Ovary (tissue), 9 donors: ENCODE measurements around the gene BACH2. TPM values are rescaled to one million over a fixed set of nuclear protein-coding genes. Genes with fewer than 3 reads are reported as not detected.

Experiments
- DNase-seq, 5 donors: peaks; one replicate each; pipeline ENCODE4 v3.0.0-alpha.2; 2019 to 2020
- H3K27ac ChIP-seq, 2 donors: fragments of 200-600 bp; one replicate each; pipeline versions ENCODE4 v1.5.1 to v1.8.0; 2019 to 2022
- H3K27me3 ChIP-seq: fragments of 200-600 bp; one replicate; pipeline ENCODE4 v1.8.0; 2022
- H3K36me3 ChIP-seq: fragments of 200-600 bp; sonication (generic); one replicate; pipeline ENCODE4 v1.5.1; 2019
- H3K4me1 ChIP-seq: one replicate; pipeline ENCODE4 v1.8.1; 2013; ENCODE audit warnings: mild to moderate bottlenecking, moderate library complexity; ENCODE audit not compliant: insufficient read depth
- H3K4me3 ChIP-seq: fragments of 200-600 bp; sonication (generic); one replicate; pipeline ENCODE4 v1.5.1; 2017
- H3K9me3 ChIP-seq, 2 donors: fragments of 200-600 bp in 1 of 2; sonication (generic) in 1 of 2; one replicate each; pipeline versions ENCODE4 v1.5.1 to v1.8.1; 2013 to 2019; ENCODE audit warnings: mild to moderate bottlenecking in 1 of 2, moderate library complexity in 1 of 2
- EP300 ChIP-seq: sonication (generic); formaldehyde crosslinking; IDR thresholded peaks from one replicate; pipeline ENCODE4 v1.6.1; 2017; ENCODE audit warnings: antibody characterized with exemption
- POLR2A ChIP-seq: fragments of 450-650 bp; IDR thresholded peaks from one replicate; pipeline ENCODE4 v1.6.1; 2017; ENCODE audit warnings: antibody characterized with exemption, mild to moderate bottlenecking, moderate library complexity
- WGBS, 3 donors: extraction: QIAGEN DNeasy Blood & Tissue Kit in 1 of 3; methylation state at CpG; one replicate each; pipeline versions ENCODE4 v1.1.5 to v1.1.7; 2013 to 2017; 5-methylcytosine and 5-hydroxymethylcytosine counted together
- intact Hi-C, 4 donors: fragments of 100-400 bp; cut with DNase I; formaldehyde crosslinking; loops; one replicate each; pipeline versions ENCODE4 v1.11.0 to v1.15.1; 2022 to 2023
- polyA plus RNA-seq, 2 donors: library from polyadenylated mRNA; stranded (reverse); fragments of 200-250 nt in 1 of 2; fragments of 350-450 nt in 1 of 2; fragmentation: Illumina TruSeq in 1 of 2; extraction: RNeasy Lipid Tissue Mini Kit (QIAGEN cat#74804) in 1 of 2; gene quantifications; one replicate each; pipeline ENCODE4 v1.2.3, GENCODE V29; 2013 to 2014
- total RNA-seq, 7 donors: library from RNA; depleted of rRNA in 2 of 7; stranded (reverse); fragments of >200 nt in 2 of 7; fragmentation: NEBNext Ultra II Directional in 3 of 7; extraction: Animal tissue kit (Norgen Biotek cat#: 25700) in 3 of 7; gene quantifications; one replicate each; pipeline versions ENCODE4 v1.1.0 to v1.2.4, GENCODE V29; 2016 to 2023
- TF ChIP-seq, protein P1 (sequence below), 3 donors: fragments of 450-650 bp in 2 of 3; fragments of 200-600 bp in 1 of 3; IDR thresholded peaks; one replicate each; pipeline versions ENCODE4 v1.5.1 to v1.8.0; 2016 to 2022; ENCODE audit warnings: antibody characterized with exemption in 3 of 3, mild to moderate bottlenecking in 1 of 3
- donor health status: DM: no; HTN: no; CAD: no; lungs with moderate emphysema.
- donor health status: DM: no; HTN: no; CAD: no.
- donor health status: Bipolar disorder and iron deficiency.
- donor health status: DM: yes; HTN: yes; CAD: no.
- donor health status: DM: no; HTN: no; CAD: no.
- donor health status: DM: yes; HTN: yes; CAD: no.

Gene BACH2
- total and polyA plus RNA-seq, 9 donors, result 2.6 to 19.2 (median 10.5) TPM

- H3K4me1 ChIP-seq, result peaks cover 2% of the 10 kb centered on the region
- H3K9me3 ChIP-seq, result no peaks in the 10 kb centered on the region
- H3K4me3 ChIP-seq, result no peak overlapping the region
- 61 to 66% (median 63%) methylated on average over 3 of the region's 3 CpGs for WGBS, 3 donors
- no peak overlapping the region for H3K27ac ChIP-seq
- DNase-seq, result no peak
- intact Hi-C loops, result loop anchor here in 1 of 4 donors (10.0 kb wide), 1 partner anchor 189 kb away; no protein-coding TSS in a partner anchor
- no peak for TF ChIP-seq POLR2A
- H3K36me3 ChIP-seq, result no peaks in the 10 kb centered on the region
- H3K27me3 ChIP-seq, result no peaks in the 10 kb centered on the region
Measured at GRCh38 chr6:90095788-90096187, 200.9 kb downstream of the BACH2 start.

DNA sequence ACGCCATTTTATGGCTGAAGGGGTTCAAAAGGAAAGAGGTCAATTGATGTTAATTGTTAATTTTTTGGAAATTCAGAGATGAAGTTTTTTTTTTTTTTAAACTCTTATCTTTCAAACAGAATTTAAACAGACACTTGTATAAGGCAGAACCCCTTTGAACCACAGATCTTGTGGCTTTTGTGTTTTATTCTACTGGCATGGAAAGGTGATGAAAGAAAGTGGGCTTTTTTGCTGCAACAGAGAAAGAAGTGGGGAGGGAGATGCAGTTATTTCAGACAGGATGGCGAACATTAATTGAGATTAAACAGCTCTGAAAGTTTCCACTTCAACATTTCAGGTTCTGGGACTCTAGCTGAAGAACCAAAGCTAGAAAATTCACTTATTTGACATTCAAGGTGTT, 201.5 kb downstream of the BACH2 start:
- TF ChIP-seq, protein P1, sequence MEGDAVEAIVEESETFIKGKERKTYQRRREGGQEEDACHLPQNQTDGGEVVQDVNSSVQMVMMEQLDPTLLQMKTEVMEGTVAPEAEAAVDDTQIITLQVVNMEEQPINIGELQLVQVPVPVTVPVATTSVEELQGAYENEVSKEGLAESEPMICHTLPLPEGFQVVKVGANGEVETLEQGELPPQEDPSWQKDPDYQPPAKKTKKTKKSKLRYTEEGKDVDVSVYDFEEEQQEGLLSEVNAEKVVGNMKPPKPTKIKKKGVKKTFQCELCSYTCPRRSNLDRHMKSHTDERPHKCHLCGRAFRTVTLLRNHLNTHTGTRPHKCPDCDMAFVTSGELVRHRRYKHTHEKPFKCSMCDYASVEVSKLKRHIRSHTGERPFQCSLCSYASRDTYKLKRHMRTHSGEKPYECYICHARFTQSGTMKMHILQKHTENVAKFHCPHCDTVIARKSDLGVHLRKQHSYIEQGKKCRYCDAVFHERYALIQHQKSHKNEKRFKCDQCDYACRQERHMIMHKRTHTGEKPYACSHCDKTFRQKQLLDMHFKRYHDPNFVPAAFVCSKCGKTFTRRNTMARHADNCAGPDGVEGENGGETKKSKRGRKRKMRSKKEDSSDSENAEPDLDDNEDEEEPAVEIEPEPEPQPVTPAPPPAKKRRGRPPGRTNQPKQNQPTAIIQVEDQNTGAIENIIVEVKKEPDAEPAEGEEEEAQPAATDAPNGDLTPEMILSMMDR (IDR thresholded peaks at IDR 0.05), result no peak
- TF ChIP-seq EP300 (no peak), POLR2A (no peak)
- no peaks in the 10 kb centered on the region for H3K9me3 ChIP-seq
- intact Hi-C loops, result loop anchor here in 1 of 4 donors (10.0 kb wide), 1 partner anchor 190 kb away; no protein-coding TSS in a partner anchor
- no peaks in the 10 kb centered on the region for H3K27me3 ChIP-seq
- H3K4me1 ChIP-seq, result peaks cover 2% of the 10 kb centered on the region
- H3K4me3 ChIP-seq, result no peak overlapping the region
- DNase-seq, result no peak
- H3K36me3 ChIP-seq, result no peaks in the 10 kb centered on the region
- H3K27ac ChIP-seq, result no peak overlapping the region
- 95 to 98% (median 98%) methylated on average over 2 of the region's 2 CpGs for WGBS, 3 donors

DNA sequence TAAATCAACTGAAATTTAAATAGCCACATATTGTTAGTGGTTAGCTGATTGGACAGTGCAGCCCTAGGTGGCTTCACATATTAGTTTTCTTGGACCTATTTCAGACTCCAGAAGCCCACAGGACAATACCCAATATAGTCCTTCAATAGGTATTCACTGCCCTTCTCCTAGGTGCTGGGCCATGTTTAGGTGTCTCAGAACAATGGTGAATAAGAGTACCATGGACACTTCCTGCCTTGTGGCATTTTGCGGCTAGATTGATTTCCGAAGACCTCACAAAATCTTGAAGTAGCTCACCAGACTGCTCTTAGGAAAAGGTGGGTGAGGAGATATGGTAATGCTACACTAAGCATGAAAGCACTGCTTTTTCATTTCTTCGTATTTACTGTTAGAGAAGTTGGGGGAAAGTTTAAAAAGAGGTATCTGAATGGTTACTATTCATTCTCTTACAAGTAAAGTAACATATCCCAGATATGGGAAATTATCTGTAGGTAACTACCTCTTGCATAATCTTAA, 203.0 kb downstream of the BACH2 start:
- 96 to 99% (median 97%) methylated on average over 3 of the region's 3 CpGs for WGBS, 3 donors

DNA sequence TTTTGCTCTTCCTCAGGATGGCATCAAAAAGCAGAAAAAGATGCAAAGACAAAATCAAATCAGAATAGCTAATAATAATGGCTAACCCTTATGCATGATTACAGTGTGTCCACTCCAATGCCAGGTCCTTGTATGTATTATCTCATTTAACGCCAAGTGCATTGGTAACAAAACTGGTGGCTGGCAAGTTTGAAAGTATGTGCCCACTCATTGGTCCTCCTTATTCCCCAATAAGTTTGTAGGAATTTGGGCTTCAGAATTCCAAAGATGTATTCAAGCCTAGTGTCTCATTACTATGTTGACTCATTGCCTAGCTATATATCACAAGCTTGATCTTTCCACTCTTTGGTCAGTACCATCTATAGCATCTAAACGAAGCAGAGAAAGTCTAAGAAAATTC, 205.8 kb downstream of the BACH2 start:
- TF ChIP-seq EP300 (no peak), POLR2A (no peak)
- TF ChIP-seq, protein P1 (IDR thresholded peaks at IDR 0.05), result no peak
- no peak overlapping the region for H3K27ac ChIP-seq
- H3K4me1 ChIP-seq, result no peaks in the 10 kb centered on the region
- H3K27me3 ChIP-seq, result no peaks in the 10 kb centered on the region
- intact Hi-C loops, result loop anchor here in 1 of 4 donors (10.0 kb wide), 1 partner anchor 194 kb away; no protein-coding TSS in a partner anchor
- no peak overlapping the region for H3K4me3 ChIP-seq
- no peak for DNase-seq
- H3K36me3 ChIP-seq, result no peaks in the 10 kb centered on the region
- no peaks in the 10 kb centered on the region for H3K9me3 ChIP-seq
- WGBS, 3 donors, result 91 to 96% (median 94%) methylated on average over 2 of the region's 2 CpGs

More for the DNA sequence above, 203.0 kb downstream of the BACH2 start:
- Histone ChIP-seq H3K9me3 (no peaks in the 10 kb centered on the region), H3K27ac (no peak overlapping the region), H3K4me1 (peaks cover under 1% of the 10 kb centered on the region), H3K36me3 (no peaks in the 10 kb centered on the region), H3K27me3 (no peaks in the 10 kb centered on the region), H3K4me3 (no peak overlapping the region)
- intact Hi-C loops, result loop anchor here in 1 of 4 donors (10.0 kb wide), 1 partner anchor 191 kb away; no protein-coding TSS in a partner anchor
- no peak for DNase-seq
- TF ChIP-seq POLR2A (no peak), EP300 (no peak)
- TF ChIP-seq, protein P1 (IDR thresholded peaks at IDR 0.05), result no peak

DNA sequence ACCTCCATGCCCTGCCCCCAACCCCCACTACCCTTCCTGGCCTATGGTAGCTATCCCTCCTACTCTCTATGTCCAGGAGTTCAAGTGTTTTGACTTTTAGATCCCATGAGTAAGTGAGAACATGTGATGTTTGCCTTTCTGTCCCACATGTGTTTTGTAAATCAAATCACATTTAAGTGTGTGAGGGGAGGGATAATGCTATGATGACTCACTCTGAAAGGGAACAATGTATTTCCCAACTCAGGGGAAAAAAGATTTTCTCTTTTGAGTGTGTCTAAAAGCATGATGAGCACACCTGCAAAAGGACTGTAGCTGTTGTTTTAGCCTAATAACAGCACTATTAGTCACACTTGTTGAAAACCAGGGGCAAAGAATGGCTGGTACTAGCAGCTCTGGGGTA, 208.6 kb downstream of the BACH2 start:
- H3K27ac ChIP-seq, result no peak overlapping the region
- no peak for DNase-seq
- H3K36me3 ChIP-seq, result no peaks in the 10 kb centered on the region
- TF ChIP-seq, protein P1 (IDR thresholded peaks at IDR 0.05), result no peak
- TF ChIP-seq EP300 (no peak), POLR2A (no peak)
- no peaks in the 10 kb centered on the region for H3K4me1 ChIP-seq
- H3K4me3 ChIP-seq, result no peak overlapping the region
- intact Hi-C loops, result no loop called here
- H3K27me3 ChIP-seq, result no peaks in the 10 kb centered on the region
- H3K9me3 ChIP-seq, result no peaks in the 10 kb centered on the region
